DND-41 (cell line): ENCODE results near the gene MED31.

Experiments used
- EZH2 ChIP-seq: IDR thresholded peaks from 3 replicates; pipeline ENCODE4 v1.6.1; 2012; ENCODE audit warnings: borderline replicate concordance, low read depth, mild to moderate bottlenecking, moderate library complexity, low read length, inconsistent platforms; ENCODE audit not compliant: severe bottlenecking
- TF ChIP-seq, protein P1 (sequence below): IDR thresholded peaks from 2 replicates; pipeline ENCODE4 v1.5.1; 2012; ENCODE audit warnings: borderline replicate concordance, low read length, moderate library complexity, mild to moderate bottlenecking; ENCODE audit not compliant: poor library complexity, severe bottlenecking; ENCODE audit errors: extremely low read depth

DNA sequence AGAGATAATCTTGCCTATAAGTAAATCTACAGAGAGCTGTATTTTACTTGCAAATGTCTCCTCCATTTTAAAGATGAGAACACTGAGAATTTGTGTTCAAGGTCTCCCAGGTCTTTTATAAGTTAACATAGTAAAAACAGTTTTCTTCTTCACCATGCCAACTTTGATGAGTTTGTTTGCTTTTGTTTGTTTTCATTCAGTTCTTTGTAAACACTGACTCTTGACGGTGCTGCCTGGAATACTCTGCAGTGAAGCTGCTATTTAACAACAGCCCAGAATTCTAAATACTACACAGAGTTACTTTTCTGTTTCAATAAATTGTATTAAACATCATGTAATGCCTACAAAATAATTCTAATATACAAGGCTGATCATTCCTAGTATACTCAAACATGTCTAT, 53.7 kb downstream of the MED31 start:
- TF ChIP-seq, protein P1, sequence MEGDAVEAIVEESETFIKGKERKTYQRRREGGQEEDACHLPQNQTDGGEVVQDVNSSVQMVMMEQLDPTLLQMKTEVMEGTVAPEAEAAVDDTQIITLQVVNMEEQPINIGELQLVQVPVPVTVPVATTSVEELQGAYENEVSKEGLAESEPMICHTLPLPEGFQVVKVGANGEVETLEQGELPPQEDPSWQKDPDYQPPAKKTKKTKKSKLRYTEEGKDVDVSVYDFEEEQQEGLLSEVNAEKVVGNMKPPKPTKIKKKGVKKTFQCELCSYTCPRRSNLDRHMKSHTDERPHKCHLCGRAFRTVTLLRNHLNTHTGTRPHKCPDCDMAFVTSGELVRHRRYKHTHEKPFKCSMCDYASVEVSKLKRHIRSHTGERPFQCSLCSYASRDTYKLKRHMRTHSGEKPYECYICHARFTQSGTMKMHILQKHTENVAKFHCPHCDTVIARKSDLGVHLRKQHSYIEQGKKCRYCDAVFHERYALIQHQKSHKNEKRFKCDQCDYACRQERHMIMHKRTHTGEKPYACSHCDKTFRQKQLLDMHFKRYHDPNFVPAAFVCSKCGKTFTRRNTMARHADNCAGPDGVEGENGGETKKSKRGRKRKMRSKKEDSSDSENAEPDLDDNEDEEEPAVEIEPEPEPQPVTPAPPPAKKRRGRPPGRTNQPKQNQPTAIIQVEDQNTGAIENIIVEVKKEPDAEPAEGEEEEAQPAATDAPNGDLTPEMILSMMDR = no peak
- TF ChIP-seq EZH2 = no peak
